Omental fat pad (tissue), 4 donors: Measurements from ENCODE around the gene NUTM1. TPM values are rescaled to one million over a fixed set of nuclear protein-coding genes. Genes with fewer than 3 reads are reported as not detected.

Source experiments
- ATAC-seq: fragments of 150-250 bp; one replicate; pipeline ENCODE4 v1.9.1; 2016; ENCODE audit warnings: mild to moderate bottlenecking, moderate library complexity; ENCODE audit not compliant: low FRiP score
- DNase-seq: peaks from one replicate; pipeline ENCODE4 v3.0.0-alpha.2; 2019; ENCODE audit warnings: low spot score
- CTCF ChIP-seq, 3 donors: fragments of 450-650 bp; IDR thresholded peaks; one replicate each; pipeline ENCODE4 v1.5.1; 2016 to 2017; ENCODE audit warnings: antibody characterized with exemption in 3 of 3, mild to moderate bottlenecking in 3 of 3, moderate library complexity in 2 of 3
- total RNA-seq, 4 donors: library from RNA; depleted of rRNA; stranded (reverse); fragments of >200 nt; gene quantifications; one replicate each; pipeline ENCODE4 v1.1.0, GENCODE V29; 2016

NUTM1 gene
- total RNA-seq, 4 donors from 2014 or later = not detected

- DNase-seq (no peak), ATAC-seq (no peak)
- no peak for TF ChIP-seq CTCF (IDR thresholded peaks at IDR 0.05)
Measured at GRCh38 chr15:34358948-34359347, 15.8 kb downstream of the NUTM1 start.

GRCh38 chr15:34359416-34359815, 16.3 kb downstream of the NUTM1 start:
- ATAC-seq (no peak), DNase-seq (no peak)
- no peak for TF ChIP-seq CTCF (IDR thresholded peaks at IDR 0.05)

GRCh38 chr15:34360298-34360697, 17.2 kb downstream of the NUTM1 start:
- no peak for TF ChIP-seq CTCF (IDR thresholded peaks at IDR 0.05)
- no peak for ATAC-seq
- no peak for DNase-seq

GRCh38 chr15:34361278-34361677, 18.2 kb downstream of the NUTM1 start:
- no peak for DNase-seq
- ATAC-seq = no peak
- no peak for TF ChIP-seq CTCF (IDR thresholded peaks at IDR 0.05)

GRCh38 chr15:34362047-34362773, 19.1 kb downstream of the NUTM1 start:
- no peak for TF ChIP-seq CTCF (IDR thresholded peaks at IDR 0.05)
- ATAC-seq (no peak), DNase-seq (no peak)

GRCh38 chr15:34364041-34364440, 20.9 kb downstream of the NUTM1 start:
- DNase-seq = no peak
- TF ChIP-seq CTCF (IDR thresholded peaks at IDR 0.05) = no peak
- no peak for ATAC-seq

- DNase-seq = no peak
Measured at GRCh38 chr15:34365091-34365825, 22.1 kb downstream of the NUTM1 start.

More at GRCh38 chr15:34365091-34365825, 22.1 kb downstream of the NUTM1 start:
- no peak for TF ChIP-seq CTCF (IDR thresholded peaks at IDR 0.05)
- no peak for ATAC-seq
